Ramos (cell line): ENCODE results near the gene DHRS13.
"Not testable (repeated sequence)": the region's sequence is repeated elsewhere in the genome, so short reads cannot be mapped to it uniquely, and the experiment has no call there.

Experiments
- in situ Hi-C: fragments of 300-500 bp; cut with MboI; formaldehyde crosslinking; loops from one replicate; pipeline ENCODE4 v1.14.3; 2022; ENCODE audit warnings: low sequenced_read_pairs; ENCODE audit not compliant: unreplicated experiment

Gene DHRS13

DNA sequence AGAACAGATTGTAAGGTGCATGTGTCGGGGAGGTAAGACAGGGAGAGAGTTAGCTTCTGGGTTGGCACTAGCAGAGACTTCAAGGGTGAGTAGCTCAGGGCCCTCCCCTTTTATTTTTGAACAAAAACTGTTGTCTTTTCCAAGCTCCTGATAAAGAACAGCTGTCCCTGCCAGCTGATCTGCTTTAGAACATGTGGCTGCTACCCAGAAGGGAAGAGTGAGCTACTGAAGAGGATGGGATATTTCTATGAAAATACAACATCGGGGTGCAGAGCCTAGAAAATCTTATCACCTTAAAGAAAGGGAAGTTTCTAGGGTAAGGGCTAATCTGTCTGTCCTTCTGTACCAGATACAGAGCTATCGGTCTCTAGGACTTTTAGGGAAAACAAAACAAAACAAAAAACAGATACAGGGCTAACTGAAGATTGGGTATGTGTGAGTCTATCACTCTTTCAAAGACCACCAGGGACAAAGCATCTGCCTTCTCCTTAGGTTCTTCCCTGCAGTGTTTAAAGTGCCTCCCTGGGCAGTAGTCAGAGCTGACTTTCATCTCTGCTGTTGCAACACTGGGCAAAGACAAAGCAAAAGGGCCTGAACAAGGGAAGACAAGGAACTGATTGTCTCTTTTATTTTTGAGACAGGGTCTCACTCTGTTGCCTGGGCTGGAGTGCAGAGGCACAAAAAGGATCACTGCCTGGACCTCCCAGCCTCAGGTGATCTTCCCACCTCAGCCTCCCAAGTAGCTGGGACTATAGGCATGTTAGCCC, 5.0 kb upstream of the DHRS13 start:
- in situ Hi-C loops: no loop called here

DNA sequence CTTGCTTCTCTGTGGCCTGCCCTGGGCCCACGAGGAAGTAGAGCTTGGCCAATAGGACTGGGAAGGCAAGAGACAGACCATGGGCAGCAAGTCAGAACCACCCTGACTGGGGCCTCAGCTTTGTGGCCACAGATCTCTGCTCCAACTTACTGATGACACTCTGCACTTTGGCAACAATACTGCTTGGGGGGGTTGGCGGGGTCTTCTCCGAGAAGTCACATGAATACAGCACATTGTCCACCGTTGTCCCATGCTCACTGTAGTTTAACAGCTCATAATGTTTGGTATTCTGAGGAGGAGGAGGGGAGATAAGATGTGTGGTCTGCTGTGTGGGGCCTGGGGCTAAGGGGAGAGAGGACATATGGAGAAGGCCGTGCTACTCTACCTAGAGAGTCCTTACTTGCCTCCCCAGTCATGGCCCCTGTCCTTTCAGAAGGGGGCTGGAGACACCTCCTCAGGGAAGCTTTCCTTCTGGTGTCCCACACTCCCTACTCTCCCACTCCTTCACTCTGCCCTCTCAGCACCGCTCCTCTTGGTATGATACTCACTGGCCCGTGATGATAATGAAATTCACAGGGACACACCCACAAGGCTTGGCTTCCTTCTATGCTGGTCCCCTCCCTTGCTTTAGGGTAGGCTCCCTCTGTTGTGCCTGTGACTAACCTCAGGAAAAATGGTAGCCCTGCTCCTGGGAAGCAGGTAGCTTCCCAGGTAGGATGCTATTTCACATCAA, 4.0 kb upstream of the DHRS13 start:
- in situ Hi-C loops: no loop called here

DNA sequence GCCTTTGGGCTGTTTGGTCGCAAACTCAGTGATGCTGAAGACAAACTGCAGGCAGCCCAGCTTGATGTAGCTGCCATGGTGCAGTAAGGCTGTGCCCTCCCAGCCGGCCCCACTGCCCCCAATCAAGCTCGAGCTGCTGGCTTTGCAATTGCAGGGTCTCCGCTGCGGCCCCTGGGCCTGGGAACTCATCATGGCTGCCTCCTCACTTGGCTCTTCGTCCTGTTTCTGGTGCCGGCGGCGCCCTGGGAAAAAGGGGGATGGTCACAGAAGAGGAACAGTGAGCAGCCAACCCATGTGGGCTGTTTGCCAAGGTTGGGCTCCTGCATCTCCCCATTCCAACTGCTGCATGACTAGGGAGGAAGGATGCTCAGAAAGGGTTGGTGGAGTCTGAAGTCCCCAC, 3.4 kb upstream of the DHRS13 start:
- in situ Hi-C loops: no loop called here

DNA sequence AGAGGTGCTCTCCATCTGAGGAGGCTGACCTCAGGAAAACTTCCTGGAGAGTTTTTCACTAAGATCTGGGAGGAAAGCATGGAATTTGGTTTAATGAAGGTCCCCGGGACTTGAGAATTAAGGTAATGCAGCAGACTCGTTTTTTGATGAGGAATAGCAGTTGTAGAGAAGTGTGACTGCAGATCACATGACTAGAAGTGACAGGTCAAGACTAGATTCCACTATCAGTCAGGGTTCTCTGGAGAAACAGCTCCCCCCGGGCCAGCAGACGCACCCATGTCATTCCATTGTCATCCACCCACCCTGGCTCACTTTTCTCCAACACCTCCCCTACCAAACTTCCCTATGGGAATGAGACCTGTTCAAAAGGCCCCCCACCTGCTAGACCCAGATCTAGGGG, 1.9 kb upstream of the DHRS13 start:
- in situ Hi-C loops: no loop called here

DNA sequence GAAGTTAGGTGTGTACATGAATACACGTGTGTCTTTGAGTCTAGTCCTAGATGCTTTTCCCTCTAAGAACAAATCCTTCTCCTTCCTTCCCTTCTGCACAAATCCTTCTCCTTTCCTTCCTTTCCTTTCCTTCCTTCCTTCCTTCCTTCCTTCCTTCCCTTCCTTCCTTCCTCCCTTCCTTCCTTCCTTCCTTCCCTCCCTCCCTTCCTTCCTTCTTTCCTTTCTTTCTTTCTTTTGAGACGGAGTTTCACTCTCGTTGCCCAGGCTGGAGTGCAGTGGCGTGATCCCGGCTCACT, 615 bp upstream of the DHRS13 start:
- in situ Hi-C loops: not testable (repeated sequence)

DNA sequence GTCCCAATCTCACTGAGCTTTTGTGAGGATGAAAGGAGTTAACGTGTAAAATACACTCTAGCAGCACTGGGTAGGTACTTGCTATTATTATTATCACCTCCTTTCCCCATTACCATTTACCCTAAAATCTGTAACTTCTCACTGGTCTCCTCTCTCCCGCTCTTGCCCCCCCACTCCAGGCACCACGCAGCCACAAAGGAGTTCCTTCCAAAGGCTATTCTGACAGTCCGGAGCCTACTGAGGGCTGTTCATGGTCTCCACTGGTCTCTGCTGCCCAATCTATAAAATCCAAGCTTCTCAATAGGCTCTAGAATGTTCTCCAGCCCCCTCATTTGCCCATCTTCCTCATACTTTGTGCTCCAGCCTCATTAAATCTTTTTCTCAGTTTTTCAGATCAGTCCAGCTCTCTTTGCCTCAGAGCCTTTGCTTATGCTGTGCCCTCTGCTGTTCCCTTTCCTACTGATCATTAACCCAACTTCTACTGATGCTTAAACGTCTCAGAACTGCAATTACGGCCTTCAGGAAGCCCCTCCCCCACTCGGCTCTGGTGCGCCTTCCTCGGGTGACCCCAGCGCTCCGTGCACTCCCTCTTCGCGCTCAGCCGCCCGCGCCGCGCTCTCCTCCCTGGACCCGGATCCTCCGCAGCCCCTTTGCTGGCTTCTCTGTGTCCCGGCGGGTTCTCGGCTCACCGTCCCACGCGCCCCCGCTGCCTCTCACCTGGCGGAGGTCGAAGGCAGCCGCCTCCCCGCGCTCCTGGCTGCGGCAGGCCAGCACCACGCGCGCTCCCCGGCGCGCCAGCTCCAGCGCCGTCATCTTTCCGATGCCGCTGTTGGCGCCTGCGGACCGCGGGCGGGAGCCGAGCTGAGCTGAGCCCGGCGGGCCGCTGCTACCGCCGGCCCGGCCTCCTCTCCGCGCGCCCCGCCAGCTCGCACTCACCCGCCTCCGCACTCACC, 737 bp downstream of the DHRS13 start:
- in situ Hi-C loops: no loop called here

DNA sequence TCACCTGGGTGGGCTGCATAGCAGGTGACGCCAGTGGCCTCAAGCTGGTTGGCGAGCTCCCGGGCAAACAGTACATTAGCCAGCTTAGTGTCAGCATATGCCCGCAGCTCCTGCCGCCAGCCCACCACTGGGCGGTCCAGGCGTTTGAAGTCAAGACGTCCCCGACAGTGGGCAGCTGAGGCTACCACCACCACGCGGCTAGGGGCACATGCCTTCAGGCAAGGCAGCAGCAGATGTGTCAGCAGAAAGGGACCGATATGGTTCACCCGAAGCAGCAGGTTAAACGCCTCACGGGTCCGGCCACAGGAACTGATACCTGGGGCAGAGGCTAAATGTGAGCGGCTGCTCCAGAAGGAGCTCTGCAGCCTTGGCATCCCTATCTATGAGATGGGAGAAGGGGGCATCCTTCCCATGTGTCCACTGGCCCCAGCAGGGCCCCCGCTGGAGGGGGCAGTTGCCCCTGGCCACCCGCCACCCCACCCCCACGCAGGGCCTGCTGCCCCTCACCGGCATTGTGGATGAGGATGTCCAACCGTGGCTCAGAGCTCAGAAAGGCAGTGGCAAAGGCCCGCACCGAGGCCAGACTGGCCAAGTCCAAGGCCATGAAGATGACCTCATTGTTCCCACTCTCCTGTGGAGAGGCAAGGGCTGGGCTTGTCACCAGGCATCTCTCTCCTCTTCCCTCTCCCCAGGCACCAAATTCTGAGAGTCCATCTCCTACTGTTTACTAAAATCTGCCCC, 1.7 kb downstream of the DHRS13 start:
- in situ Hi-C loops: no loop called here

DNA sequence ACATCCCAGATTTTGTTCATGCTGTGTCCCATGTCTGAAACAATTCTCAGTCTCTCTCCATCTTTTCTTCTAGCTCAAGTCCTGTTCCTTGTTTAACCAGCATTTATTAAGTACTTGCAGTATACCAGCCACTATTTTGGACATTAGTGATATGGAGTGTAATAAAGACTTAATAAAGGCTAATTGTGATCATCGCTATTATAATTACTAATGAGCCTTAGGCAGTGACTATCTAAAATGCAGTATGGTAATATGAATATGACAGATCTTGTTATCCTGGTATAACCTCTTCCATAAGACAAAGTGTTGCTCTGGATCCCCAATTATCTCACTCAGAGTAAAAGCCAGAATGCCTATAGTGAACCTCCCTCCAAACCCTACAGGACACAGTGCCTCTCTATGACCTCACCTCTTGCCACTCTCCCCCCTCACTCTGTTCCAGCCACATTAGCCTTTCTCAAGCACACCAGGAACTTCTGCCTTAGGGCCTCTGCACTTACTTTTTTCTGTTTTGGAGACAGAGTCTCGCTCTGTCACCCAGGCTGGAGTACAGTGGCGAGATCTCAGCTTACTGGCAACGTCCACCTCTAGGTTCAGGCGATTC, 3.6 kb downstream of the DHRS13 start:
- in situ Hi-C loops: no loop called here

DNA sequence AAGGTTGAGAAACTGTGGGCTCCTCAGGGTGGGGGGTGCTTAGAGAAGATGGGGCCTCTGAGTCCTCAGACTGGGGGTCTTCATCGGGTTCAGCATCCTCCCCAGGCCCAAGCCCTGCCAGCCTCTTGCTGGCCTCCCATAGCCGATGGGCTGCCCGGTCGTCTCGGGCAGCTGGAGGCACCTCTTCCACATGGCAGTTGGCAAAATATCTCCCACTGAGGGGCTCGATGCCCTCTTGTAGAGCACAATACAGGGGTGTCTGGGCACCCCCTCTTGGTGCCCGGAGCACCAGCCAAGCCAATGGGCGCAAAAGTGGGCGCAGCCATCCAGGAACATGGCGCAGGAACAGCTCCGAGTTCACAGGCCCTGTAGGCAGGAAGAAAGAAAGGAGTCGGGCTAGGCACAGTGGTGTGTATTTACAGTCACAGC, 4.3 kb downstream of the DHRS13 start:
- in situ Hi-C loops: no loop called here

DNA sequence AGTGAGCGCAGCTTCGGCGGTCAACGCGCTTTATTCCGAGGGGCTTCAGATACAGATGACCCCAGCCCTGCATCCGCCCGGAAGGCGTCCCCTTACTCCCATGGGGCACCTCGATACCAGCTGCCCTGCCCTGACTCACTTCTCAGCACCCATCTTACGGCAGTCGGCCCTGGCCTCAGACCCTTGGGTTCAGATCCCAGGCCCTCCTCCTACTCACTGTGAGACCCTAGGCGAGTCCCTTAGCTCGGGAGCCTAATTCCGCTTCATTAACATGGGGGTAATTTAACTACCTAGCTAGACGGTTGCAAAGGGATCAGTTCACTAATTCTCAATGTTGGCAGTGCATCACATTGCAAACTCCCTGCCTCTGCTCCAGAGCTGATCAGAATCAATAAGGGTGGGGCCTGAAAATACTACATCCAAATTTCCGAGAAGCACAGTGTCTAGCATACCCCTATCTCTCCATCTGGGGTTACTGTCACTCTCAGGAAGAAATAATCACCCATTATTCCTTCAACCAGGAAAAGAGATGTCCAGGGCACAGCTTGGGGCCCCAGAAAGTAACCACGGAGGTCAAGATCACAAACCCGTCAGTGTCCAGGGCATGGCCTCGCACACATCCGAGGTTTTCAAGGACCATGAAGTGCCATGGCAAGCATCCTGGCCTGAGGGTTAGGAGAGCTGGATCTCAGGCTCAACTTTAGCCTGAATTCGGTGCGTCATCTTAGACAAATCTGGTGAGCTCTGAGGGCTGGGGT, 4.9 kb downstream of the DHRS13 start:
- in situ Hi-C loops: no loop called here

DNA sequence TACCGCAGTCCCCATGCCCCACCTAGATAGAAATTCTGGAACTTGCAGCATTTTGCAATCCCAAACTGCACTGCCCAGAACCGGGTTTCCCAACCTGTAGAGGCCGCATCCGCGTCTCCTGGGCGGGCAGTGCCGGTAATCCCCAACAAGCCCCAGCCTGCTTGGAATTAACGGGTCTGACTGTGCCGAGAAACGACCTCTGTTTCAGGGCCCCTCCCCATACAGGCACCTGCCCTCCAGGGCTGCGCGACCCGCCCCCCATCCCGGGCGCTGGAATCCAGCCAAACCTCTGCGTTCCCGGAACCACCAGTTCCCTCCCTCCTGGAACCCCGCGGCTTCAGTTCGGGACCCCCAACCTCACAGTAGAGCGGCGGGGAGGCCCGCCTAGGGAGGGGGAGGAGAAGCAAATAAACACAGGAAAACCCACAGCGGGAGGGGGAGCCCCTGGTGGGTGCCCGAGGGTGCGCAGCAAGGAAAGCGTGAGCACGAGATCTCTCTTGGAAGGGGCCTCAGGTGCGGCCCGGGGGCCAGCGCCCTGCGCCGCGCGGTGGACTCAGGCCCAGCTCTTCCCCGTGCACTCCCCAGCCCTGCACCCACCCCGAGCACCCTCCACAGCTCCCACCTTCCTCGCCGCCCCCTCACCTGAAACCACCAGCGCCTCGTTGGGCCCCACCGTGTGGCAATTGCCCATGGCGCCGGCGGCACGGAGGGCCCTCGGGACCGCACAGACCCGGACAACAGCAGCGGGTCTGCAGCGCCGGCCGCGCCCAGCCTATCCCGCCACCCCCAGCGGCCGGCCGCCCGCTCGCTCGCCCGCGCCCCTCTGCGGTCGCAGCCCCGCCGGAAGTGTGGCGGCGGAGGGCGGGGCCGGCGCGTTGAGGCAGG, 5.8 kb downstream of the DHRS13 start, which contains the start of gene FLOT2:
Gene FLOT2, minus strand, starts transcription at position 850 of the 885 bp plus-strand sequence. Its CDS starts 159 bp downstream, at position 691.
- in situ Hi-C loops: no loop called here

DNA sequence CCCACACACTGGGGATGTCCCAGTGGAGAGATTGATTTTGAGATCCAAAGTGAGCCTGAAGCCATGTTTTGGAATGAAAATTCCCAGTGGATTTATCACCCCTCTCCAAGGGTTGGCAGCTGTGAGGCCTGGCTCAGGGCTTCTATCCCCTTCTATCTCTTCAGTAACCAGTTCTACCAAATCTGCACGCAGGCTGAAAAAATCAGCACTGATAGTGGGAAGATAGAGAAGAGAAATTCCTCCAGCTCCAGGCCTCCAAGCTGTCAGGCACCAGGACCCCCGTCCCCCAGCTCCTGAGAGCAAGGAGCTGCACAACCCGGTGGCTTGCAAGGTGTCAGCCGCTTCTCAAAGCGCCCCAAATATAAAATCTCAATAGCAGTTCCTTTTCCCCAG, 6.4 kb downstream of the DHRS13 start:
- in situ Hi-C loops: no loop called here

DNA sequence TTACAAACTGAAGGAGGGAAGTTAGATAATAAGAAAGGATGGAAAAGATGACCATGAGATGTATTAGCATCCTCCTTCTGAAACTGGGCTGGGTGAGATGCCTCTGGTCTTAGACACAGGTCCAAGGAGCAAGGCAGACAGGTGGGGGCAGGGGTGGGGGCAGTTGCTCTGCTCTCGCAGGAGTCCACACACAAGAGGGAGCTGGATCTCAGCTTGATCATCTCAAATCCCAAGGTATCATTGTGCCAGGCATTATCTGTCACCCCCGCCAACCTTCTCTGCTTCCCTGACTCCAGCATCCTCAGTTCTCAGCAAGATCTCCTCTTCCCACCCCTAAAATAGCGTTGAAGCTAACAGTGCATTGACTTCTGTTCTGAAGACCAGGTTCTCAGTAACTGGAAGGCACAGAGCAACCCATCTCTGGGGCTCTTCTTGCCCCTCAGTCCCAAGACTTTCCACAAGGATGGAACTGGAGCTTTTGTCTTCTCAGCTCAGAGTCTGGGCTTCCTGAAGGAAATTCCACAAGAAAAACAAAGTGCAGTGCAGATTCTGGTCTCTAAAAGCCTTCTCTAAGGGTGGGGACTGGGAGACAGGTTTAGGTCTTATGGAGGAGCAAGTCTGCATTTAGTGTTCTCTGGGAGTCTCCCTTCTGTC, 7.0 kb downstream of the DHRS13 start:
- in situ Hi-C loops: no loop called here

DNA sequence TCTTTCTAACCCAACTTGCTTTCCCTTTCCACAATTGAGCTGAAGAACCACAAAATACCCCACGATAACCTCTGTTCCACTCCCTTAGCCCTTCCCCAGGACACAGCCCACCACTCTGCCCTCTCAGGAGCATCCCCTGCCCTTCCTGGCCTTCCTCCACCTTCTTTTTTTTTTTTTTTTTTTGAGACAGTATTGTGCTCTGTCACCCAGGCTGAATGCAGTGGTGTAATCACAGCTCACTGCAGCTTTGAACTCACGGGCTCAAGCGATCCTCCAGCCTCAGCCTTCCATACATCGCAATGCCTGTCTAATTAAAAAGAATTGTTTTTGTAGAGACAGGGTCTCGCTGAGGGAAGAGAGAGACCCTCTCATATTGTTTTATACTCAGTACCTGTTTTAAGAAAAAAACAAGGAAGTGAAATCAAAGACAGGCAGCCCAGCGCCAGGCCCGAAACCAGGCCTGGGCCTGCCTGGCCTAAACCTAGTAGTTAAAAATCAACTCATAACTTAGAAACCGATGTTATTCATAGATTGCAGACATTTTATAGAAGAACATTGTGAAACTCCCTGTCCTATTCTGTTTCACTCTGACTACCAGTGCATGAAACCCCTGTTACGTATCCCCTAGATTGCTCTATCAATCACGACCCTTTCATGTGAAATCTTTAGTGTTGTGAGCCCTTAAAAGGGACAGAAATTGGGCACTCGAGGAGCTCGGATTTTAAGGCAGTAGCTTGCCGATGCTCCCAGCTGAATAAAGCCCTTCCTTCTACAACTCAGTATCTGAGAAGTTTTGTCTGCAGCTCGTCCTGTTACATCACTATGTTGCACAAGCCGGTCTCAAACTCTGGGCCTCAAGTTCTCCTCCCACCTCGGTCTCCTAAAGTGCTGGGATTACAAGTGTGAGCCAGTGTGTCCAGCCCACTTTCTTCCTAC, 9.4 kb downstream of the DHRS13 start:
- in situ Hi-C loops: loop anchor here (5.0 kb wide), 1 partner anchor 36 kb away; the partner anchor contains the start of gene ERAL1

DNA sequence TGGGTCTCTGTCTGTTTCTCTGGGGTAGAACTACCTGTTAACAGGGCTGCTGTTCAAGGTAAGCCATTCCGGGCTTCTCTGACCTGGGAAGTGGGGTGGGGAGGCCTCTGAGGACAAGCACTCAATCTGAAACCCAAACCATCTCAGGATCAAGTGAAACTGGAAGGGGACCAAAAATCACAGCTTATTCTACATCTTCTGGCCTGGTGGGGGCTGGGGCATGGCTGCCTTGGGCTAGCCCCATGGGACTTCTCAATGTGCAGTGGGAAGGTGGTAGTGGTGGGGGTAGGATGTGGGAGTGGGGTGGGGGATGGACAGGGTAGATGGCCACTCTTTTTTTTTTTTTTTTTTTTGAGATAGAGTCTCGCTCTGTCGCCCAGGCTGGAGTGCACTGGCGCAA, 10.9 kb downstream of the DHRS13 start:
- in situ Hi-C loops: loop anchor here (5.0 kb wide), 1 partner anchor 35 kb away; the partner anchor contains the start of gene ERAL1

DNA sequence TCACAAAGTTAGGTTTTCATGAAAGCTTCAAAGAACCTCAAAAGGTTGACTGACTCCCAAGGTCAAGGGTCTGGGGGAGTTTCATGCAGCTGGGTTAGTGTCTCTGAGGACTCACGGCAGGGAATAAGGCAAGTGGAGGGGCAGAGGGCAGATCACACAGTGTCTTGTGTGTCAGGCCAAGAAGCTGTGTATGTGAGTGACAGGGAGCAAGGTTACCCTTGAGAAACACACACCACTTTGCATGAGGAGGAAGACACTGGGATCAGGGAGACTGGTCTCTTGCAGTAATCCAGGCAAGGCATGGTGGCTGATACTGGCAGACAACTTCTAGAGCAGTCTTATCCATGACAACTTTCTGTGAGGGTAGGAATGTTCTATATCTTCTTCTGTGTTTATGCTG, 11.7 kb downstream of the DHRS13 start:
- in situ Hi-C loops: loop anchor here (5.0 kb wide), 1 partner anchor 34 kb away; the partner anchor contains the start of gene ERAL1
